HG02798 (cell line): ENCODE data around the gene FGFR3.

ENCODE experiments used
- ATAC-seq: cut with Tn5 transposase; IDR thresholded peaks from one replicate; pipeline ENCODE4 v1.9.1; 2021; ENCODE audit warnings: mild to moderate bottlenecking; ENCODE audit not compliant: unreplicated experiment, poor library complexity

FGFR3 gene

GRCh38 chr4:1856071-1856942 lies 63.2 kb downstream of the FGFR3 start, which contains the start of gene LETM1:
LETM1 (minus strand) TSS chr4:1856156; CDS start chr4:1855950, 206 bp downstream.
- peak; percentile 93 for ATAC-seq

- ATAC-seq = no peak
These were observed 64.0 kb downstream of the FGFR3 start for GRCh38 chr4:1856943-1857699.

- no peak for ATAC-seq
These were observed 64.8 kb downstream of the FGFR3 start for GRCh38 chr4:1857931-1858330.
